Raji (cell line): ENCODE results near the gene CENPP.

Experiments used
- POLR2A ChIP-seq: IDR thresholded peaks from 2 replicates; pipeline ENCODE4 v1.6.1; 2011; ENCODE audit warnings: low read depth, low read length, control low read depth; ENCODE audit not compliant: insufficient read depth

The CENPP gene

GRCh38 chr9:92607088-92607487, 281.3 kb downstream of the CENPP start:
- TF ChIP-seq POLR2A, result no peak

DNA sequence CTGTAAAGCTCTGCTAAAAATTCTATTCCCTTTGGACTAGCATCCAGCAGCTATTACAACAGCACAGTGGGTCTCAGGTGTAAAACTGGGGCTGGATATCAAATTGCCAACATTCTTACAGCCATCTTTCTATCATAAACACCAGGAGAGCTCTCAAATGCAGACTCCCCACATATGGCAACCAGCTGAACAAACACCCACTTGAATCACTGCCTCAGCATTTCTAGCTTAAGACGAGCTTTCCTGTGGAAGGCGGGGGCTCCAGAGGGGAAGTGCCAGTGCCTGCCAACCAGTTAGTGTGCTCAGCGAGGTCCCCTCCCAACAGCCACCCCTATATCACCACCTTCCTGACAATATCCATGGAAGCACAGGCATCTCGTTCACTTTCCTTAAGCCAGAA, 282.0 kb downstream of the CENPP start:
- TF ChIP-seq POLR2A, result no peak

- no peak for TF ChIP-seq POLR2A
These were observed 282.6 kb downstream of the CENPP start for GRCh38 chr9:92608241-92608908.

GRCh38 chr9:92608909-92609445, 283.2 kb downstream of the CENPP start:
- no peak for TF ChIP-seq POLR2A

DNA sequence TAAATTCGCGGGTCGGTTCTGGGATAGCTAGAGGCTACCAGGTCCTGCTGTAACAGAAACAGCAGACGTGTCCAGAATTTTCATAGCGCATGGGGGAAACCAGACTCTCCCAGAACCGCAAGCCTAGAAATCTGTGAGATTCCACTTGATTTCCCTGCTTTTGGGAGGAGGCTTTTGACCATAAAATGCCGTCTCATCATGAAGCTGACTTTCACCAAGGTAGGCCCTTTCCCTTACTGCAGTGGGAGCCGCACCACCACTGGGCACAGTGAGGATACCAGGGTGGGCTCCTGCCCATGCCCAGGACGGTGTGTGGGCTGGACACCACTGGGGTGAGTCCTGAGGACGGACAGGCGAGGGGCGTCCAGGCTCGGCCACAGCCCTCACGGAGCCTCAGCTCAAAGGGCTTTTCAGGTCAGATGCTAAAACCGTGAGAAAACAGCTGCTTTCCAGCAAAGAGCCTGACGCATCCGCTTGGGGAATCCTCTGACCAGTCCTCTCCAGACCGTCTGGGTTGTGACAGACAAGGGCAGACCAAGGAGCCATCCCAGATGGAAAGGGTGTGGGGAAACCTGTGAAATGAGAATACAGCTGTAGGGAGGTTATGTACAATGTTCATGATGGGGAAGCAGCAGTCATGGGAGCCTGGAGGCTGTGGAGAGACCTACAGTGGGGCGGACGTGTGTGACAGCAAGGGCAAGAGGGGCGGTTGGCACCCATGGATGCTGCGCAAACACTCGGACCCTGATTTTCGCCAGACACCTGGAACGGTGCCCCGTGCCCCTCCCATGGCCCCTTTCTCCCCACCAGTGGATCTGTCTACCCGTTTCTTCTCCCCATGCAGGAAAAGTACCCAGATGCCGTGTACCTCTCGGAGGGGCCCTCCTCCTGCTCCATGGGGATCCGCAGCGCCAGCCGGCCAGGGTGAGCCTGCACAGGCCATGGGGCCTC, 285.0 kb downstream of the CENPP start:
- TF ChIP-seq POLR2A, result no peak

- TF ChIP-seq POLR2A, result no peak
These were observed 286.0 kb downstream of the CENPP start for GRCh38 chr9:92611621-92612285.

GRCh38 chr9:92612292-92612691, 286.5 kb downstream of the CENPP start:
- TF ChIP-seq POLR2A, result no peak

- no peak for TF ChIP-seq POLR2A
These were observed 287.1 kb downstream of the CENPP start for GRCh38 chr9:92612816-92613215.

GRCh38 chr9:92613268-92614122, 287.7 kb downstream of the CENPP start:
- no peak for TF ChIP-seq POLR2A

- TF ChIP-seq POLR2A, result no peak
These were observed 288.4 kb downstream of the CENPP start for GRCh38 chr9:92614123-92614510.

DNA sequence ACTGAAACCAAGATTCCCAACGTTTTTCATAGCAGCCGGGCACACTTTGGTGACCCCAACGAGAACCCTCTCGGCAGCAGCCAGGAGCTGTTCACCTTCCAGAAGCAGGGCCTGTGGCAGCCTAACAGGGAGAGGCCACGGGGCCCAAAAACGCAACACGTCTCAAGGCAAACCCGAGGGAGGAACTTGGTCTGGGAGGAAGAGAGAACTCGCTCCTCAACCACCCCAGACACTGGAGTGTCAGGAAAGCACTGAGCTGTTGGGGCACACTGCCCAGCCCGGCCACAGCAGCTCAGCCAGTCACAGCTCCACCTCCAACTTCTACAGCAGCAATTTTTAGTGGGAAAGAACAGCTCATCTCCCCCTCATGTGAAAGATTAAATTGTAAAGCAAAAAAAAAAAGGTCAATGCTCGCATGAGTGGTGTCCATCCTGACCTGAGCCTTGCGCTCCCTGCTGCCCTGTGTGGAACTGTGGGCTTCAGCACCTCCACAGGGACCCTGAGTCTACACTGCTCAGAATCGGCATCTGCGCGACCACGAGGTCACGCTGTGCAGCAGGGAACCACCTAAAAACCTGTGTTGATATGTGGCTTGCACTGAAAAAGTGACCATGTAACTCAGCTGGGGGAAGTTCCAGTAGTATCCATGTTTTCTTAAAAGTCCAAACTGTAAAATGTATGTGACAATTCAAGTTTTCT, 289.2 kb downstream of the CENPP start:
- TF ChIP-seq POLR2A, result no peak

- TF ChIP-seq POLR2A, result no peak
These were observed 290.0 kb downstream of the CENPP start for GRCh38 chr9:92615790-92616189.

- no peak for TF ChIP-seq POLR2A
These were observed 290.5 kb downstream of the CENPP start for GRCh38 chr9:92616199-92616641.

DNA sequence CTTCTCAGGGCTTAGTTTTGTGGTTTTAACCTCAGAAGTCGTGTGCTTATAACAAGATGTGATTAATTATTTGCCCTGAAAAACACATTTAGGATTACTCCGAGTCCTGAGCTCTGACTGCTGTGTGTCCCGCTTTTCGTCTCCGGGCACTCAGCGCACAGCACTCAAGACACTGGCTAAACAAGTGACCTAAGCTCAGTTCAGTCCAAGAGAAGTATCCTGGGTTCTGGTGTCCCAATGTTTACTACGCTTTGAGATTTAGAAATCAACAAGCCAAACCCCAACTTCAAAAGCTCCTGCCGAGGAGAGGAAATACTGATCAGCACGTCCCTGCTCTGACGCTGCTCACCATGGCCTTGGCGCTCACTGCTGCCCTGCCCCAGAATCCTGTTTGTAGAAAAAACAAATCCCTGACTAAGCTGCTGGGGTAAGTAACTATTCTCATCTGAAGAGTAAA, 290.9 kb downstream of the CENPP start:
- TF ChIP-seq POLR2A, result no peak

DNA sequence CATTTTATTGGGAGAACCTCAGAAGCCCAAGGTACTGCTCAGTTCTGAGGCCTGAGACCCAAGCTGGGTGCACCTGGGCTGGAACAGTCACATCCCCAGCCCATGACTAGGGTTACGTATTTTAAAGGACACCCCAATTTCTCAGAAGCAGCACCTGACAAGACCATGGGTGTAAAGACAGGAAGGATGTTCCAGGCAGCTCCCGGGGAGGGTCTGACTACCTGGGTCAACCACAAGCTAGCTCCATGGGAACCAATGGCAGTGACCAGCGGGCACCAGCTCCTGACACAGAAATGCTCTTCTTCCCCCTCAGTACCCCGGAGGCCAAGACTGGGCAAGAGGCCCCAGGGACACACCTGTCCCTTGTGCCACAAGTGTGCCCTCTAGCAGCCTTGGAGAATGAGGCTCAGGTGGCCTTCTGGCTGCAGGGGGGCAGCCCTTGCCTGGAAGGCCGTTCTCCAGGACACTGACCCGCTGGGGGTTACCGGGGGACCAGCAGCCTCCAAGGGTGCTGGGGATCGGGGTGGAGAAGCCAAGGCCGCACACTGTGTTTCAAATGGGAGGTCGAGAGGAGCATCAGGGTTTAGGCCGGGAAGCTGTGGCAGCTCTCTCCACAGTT, 291.6 kb downstream of the CENPP start:
- no peak for TF ChIP-seq POLR2A
